ENCODE measurements around the gene IFT74. TPM values are rescaled to one million over a fixed set of nuclear protein-coding genes. Genes with fewer than 3 reads are reported as not detected.

The IFT74 gene
- total and polyA plus RNA-seq, 2 of the 13 experiments (the other 11 are each of a cell fraction or from before 2014, with no cell fraction given), result 4.2 to 12.3 TPM

DNA sequence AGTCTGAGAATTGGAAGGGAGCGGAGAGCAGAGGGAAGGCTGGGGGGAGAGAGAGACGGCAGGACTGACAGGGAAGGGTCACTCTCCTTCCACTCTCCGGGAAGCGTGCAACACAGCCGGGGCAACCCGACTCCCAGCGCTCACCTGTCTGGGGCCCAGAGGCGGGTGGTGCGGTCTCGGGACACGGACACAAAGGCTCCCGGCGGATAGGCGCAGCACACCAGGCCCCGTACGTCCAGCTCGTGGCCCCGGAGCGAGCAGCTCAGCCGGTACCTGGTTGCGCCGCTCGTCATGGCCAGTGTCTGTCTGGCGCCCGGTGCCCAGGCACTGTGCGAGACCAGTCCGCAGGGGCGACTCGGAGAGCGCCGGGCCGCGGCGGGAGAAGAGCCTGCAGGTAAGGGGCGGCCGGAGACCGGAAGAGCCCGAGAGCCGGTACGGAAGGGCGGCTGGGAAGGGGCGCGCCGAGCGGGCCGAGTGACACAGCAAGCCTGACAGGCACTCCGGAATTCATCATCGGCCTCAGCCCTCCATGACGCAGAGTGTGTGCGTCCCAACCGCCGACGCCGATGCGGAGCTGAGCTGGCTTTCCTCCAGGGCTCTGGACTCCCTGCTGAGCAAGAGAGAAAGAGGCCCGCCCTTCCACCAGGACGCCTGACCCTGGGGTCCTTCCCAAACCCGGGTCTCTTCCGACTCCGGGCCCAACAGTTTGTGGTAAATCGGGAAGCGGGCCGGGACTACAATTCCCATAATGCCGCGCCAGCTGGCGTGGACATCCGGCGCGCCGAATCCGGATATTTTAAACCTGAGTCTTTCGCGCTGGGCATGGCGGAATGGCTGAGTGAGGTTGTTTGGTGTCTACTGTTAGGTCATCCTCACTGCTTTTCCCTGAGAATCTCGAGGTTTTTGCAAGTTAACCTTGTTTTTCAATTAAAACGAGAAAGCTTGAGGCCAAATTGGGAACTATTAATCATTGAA, 9.2 kb upstream of the IFT74 start, which contains the start of gene PLAA (continued):
- TF ChIP-seq, protein P1, sequence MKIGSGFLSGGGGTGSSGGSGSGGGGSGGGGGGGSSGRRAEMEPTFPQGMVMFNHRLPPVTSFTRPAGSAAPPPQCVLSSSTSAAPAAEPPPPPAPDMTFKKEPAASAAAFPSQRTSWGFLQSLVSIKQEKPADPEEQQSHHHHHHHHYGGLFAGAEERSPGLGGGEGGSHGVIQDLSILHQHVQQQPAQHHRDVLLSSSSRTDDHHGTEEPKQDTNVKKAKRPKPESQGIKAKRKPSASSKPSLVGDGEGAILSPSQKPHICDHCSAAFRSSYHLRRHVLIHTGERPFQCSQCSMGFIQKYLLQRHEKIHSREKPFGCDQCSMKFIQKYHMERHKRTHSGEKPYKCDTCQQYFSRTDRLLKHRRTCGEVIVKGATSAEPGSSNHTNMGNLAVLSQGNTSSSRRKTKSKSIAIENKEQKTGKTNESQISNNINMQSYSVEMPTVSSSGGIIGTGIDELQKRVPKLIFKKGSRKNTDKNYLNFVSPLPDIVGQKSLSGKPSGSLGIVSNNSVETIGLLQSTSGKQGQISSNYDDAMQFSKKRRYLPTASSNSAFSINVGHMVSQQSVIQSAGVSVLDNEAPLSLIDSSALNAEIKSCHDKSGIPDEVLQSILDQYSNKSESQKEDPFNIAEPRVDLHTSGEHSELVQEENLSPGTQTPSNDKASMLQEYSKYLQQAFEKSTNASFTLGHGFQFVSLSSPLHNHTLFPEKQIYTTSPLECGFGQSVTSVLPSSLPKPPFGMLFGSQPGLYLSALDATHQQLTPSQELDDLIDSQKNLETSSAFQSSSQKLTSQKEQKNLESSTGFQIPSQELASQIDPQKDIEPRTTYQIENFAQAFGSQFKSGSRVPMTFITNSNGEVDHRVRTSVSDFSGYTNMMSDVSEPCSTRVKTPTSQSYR (CRISPR knock-in tag; IDR thresholded peaks at IDR 0.05; ENCODE audit: borderline replicate concordance), result no peak
- TF ChIP-seq PTBP1 (IDR thresholded peaks at IDR 0.05; ENCODE audit: low read depth, low read length, poor library complexity, severe bottlenecking), result no peak
- TF ChIP-seq NR1H2 (CRISPR knock-in tag; IDR thresholded peaks at IDR 0.05; ENCODE audit: borderline replicate concordance, low read depth), result no peak
- TF ChIP-seq KLF11 (CRISPR knock-in tag; IDR thresholded peaks at IDR 0.05), result no peak
- TF ChIP-seq ZC3H4 (CRISPR knock-in tag; IDR thresholded peaks at IDR 0.05; ENCODE audit: borderline replicate concordance), result no peak
- TF ChIP-seq FOXO1 (CRISPR knock-in tag; IDR thresholded peaks at IDR 0.05), result no peak
- peak; percentile 43; the same call in 1 of the 2 replicates for TF ChIP-seq ZNF564 (CRISPR knock-in tag; IDR thresholded peaks at IDR 0.05)
- TF ChIP-seq ARNT2 (CRISPR knock-in tag; IDR thresholded peaks at IDR 0.05; ENCODE audit: low read depth), result peak; percentile 68; the same call in 1 of the 2 replicates
- TF ChIP-seq, protein P2, sequence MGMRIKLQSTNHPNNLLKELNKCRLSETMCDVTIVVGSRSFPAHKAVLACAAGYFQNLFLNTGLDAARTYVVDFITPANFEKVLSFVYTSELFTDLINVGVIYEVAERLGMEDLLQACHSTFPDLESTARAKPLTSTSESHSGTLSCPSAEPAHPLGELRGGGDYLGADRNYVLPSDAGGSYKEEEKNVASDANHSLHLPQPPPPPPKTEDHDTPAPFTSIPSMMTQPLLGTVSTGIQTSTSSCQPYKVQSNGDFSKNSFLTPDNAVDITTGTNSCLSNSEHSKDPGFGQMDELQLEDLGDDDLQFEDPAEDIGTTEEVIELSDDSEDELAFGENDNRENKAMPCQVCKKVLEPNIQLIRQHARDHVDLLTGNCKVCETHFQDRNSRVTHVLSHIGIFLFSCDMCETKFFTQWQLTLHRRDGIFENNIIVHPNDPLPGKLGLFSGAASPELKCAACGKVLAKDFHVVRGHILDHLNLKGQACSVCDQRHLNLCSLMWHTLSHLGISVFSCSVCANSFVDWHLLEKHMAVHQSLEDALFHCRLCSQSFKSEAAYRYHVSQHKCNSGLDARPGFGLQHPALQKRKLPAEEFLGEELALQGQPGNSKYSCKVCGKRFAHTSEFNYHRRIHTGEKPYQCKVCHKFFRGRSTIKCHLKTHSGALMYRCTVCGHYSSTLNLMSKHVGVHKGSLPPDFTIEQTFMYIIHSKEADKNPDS (CRISPR knock-in tag; IDR thresholded peaks at IDR 0.05), result peak; percentile 85; the same call in 1 of the 2 replicates
- peak; percentile 86 for TF ChIP-seq ZBTB21 (CRISPR knock-in tag; IDR thresholded peaks at IDR 0.05)
- TF ChIP-seq, protein P3, sequence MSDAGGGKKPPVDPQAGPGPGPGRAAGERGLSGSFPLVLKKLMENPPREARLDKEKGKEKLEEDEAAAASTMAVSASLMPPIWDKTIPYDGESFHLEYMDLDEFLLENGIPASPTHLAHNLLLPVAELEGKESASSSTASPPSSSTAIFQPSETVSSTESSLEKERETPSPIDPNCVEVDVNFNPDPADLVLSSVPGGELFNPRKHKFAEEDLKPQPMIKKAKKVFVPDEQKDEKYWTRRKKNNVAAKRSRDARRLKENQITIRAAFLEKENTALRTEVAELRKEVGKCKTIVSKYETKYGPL (CRISPR knock-in tag; IDR thresholded peaks at IDR 0.05), result no peak; the same call in 1 of the 2 replicates
- no peak for TF ChIP-seq DNMT3B (CRISPR knock-in tag; conservative IDR thresholded peaks at IDR 0.05)
- TF ChIP-seq MLLT10 (CRISPR knock-in tag; IDR thresholded peaks at IDR 0.05), result no peak
- TF ChIP-seq ZNF816 (CRISPR knock-in tag; IDR thresholded peaks at IDR 0.05; ENCODE audit: borderline replicate concordance), result 0 out of 2 replicates have a peak, but pooled peaks have one; percentile 73
- TF ChIP-seq GTF2F1 (IDR thresholded peaks at IDR 0.05; ENCODE audit: low read length), result no peak
- no peak for TF ChIP-seq NONO (IDR thresholded peaks at IDR 0.05)
- TF ChIP-seq NONO (CRISPR knock-in tag; conservative IDR thresholded peaks at IDR 0.05), result peak; percentile 76; the same call in 1 of the 2 replicates
- peak; percentile 66; the same call in 1 of the 2 replicates for TF ChIP-seq ZNF567 (CRISPR knock-in tag; IDR thresholded peaks at IDR 0.05; ENCODE audit: borderline replicate concordance)
- TF ChIP-seq CHD2 (IDR thresholded peaks at IDR 0.05; ENCODE audit: low read depth, low read length), result 0 out of 2 replicates have a peak, but pooled peaks have one; percentile 48
- TF ChIP-seq FOXK2 (IDR thresholded peaks at IDR 0.05), result no peak
- TF ChIP-seq NFE2L1 (CRISPR knock-in tag; IDR thresholded peaks at IDR 0.05; ENCODE audit: borderline replicate concordance), result peak; percentile 98
- TF ChIP-seq, protein P4, sequence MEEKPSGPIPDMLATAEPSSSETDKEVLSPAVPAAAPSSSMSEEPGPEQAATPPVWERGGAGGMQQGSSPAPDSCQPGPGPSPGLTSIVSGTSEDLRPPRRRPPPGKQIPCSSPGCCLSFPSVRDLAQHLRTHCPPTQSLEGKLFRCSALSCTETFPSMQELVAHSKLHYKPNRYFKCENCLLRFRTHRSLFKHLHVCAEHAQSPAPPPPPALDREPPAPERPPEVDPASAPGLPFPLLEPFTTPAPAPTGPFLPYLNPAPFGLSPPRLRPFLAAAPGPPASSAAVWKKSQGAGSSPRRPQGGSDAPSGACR (CRISPR knock-in tag; IDR thresholded peaks at IDR 0.05), result peak; percentile 84
- 0 out of 2 replicates have a peak, but pooled peaks have one; percentile 17 for TF ChIP-seq GFI1 (CRISPR knock-in tag; IDR thresholded peaks at IDR 0.05; ENCODE audit: borderline replicate concordance)

All from HepG2 (cell line).